HCT116 (cell line): Measurements from ENCODE around the gene ZBTB5. TPM values are rescaled to one million over a fixed set of nuclear protein-coding genes. Genes with fewer than 3 reads are reported as not detected.

Experiments used
- ATAC-seq: fragments of 200-7000 bp; cut with Tn5 transposase; 2 replicates; pipeline ENCODE4 v1.9.1; 2020; ENCODE audit warnings: mild to moderate bottlenecking, moderate library complexity
- BruUV-seq: library from RNA; stranded (reverse); fragments of 400-500 nt; replicated peaks from 2 replicates; lab custom pipeline; 2021; lab: Mats Ljungman, UMichigan
- CTCF ChIA-PET: fragments of 300-600 bp; sonication (Branson Sonifier 250); formaldehyde crosslinking; loops from one replicate; lab custom pipeline; 2021; ENCODE audit warnings: antibody characterized with exemption; lab: Charles Lee
- POLR2A ChIA-PET: fragments of 300-600, 350-600 bp; sonication (Branson Sonifier 250); formaldehyde crosslinking; loops from one replicate; lab custom pipeline; 2021; ENCODE audit warnings: antibody characterized with exemption; lab: Charles Lee
- RAD21 ChIA-PET, 2 experiments: fragments of 300-600 bp; sonication (Branson Sonifier 250); formaldehyde crosslinking; loops; one replicate each; lab custom pipeline; 2023; ENCODE audit warnings: low total read pairs in 2 of 2; ENCODE audit not compliant: uncharacterized antibody in 2 of 2, unreplicated experiment in 2 of 2, low non-redundant PET in 1 of 2; lab: Charles Lee
- DNase-seq: peaks from one replicate; pipeline ENCODE4 v3.0.0-alpha.2; 2010; ENCODE audit warnings: low read depth, low spot score
- H2AFZ ChIP-seq: fragments of 200-600 bp; shearing (Covaris generic), sonication (generic); 2 replicates; pipeline ENCODE4 v1.6.1; 2017; ENCODE audit warnings: low read depth, mixed run types, mixed read lengths, antibody characterized with exemption, low read length; ENCODE audit not compliant: poor library complexity, severe bottlenecking
- H3K27ac ChIP-seq: 2 replicates; pipeline ENCODE4 v1.5.1; 2012; ENCODE audit warnings: low read depth, low read length
- H3K27me3 ChIP-seq: fragments of 200-600 bp; sonication (generic); 2 replicates; pipeline ENCODE4 v1.6.1; 2016; ENCODE audit warnings: mixed run types, low read length, mixed read lengths; ENCODE audit not compliant: insufficient read depth
- H3K36me3 ChIP-seq, 2 experiments: fragments of 200-500 bp in 1 of 2; fragments of 200-600 bp in 1 of 2; sonication (Bioruptor generic) in 1 of 2; sonication (generic) in 1 of 2; 2 replicates each; pipeline versions ENCODE4 v1.5.1 to v1.6.1; 2014 to 2016; ENCODE audit warnings: low read length in 2 of 2, inconsistent platforms in 1 of 2, mixed read lengths in 1 of 2, mixed run types in 1 of 2; ENCODE audit not compliant: insufficient read depth in 2 of 2, control insufficient read depth in 1 of 2
- H3K4me1 ChIP-seq, 2 experiments: fragments of 200-600 bp in 1 of 2; sonication (generic) in 1 of 2; 2 replicates each; pipeline versions ENCODE4 v1.5.1 to v1.6.1; 2012 to 2017; ENCODE audit warnings: low read length in 2 of 2, inconsistent platforms in 1 of 2, mild to moderate bottlenecking in 1 of 2, mixed read lengths in 1 of 2, mixed run types in 1 of 2, moderate library complexity in 1 of 2; ENCODE audit not compliant: insufficient read depth in 2 of 2, control insufficient read depth in 1 of 2
- H3K4me2 ChIP-seq: fragments of 200-600 bp; sonication (generic); 2 replicates; pipeline ENCODE4 v1.6.1; 2017; ENCODE audit warnings: mixed run types, low read length, mixed read lengths
- H3K4me3 ChIP-seq, 2 experiments: fragments of 200-600 bp in 1 of 2; sonication (generic) in 1 of 2; replicated peaks in 1 of 2; 2 replicates each; pipeline ENCODE4 v1.5.1; 2011 to 2016; ENCODE audit warnings: low read length in 2 of 2, control low read depth in 1 of 2, low read depth in 1 of 2, mild to moderate bottlenecking in 1 of 2, mixed read lengths in 1 of 2, mixed run types in 1 of 2
- H3K79me2 ChIP-seq: fragments of 200-600 bp; sonication (generic); 2 replicates; pipeline ENCODE4 v1.6.1; 2017; ENCODE audit warnings: mild to moderate bottlenecking, mixed run types, low read length, moderate library complexity, mixed read lengths; ENCODE audit not compliant: insufficient read depth
- H3K9ac ChIP-seq: fragments of 200-600 bp; sonication (generic); 2 replicates; pipeline ENCODE4 v1.6.1; 2016; ENCODE audit warnings: low read length, mixed read lengths
- H3K9me2 ChIP-seq: fragments of 200-600 bp; sonication (generic), shearing (Covaris generic); 2 replicates; pipeline ENCODE4 v1.6.1; 2017; ENCODE audit warnings: mixed run types, mild to moderate bottlenecking, moderate library complexity; ENCODE audit not compliant: insufficient read depth
- H3K9me3 ChIP-seq, 2 experiments: fragments of 200-500 bp in 1 of 2; fragments of 200-600 bp in 1 of 2; sonication (Bioruptor generic) in 1 of 2; sonication (generic) in 1 of 2; 2 replicates each; pipeline ENCODE4 v1.6.1; 2014 to 2017; ENCODE audit warnings: low read length in 2 of 2, mixed read lengths in 2 of 2, inconsistent platforms in 1 of 2, low read depth in 1 of 2, mild to moderate bottlenecking in 1 of 2, mixed run types in 1 of 2, moderate library complexity in 1 of 2; ENCODE audit not compliant: control insufficient read depth in 1 of 2, insufficient read depth in 1 of 2
- H4K20me1 ChIP-seq: fragments of 200-600 bp; sonication (generic), shearing (Covaris generic); 2 replicates; pipeline ENCODE4 v1.6.1; 2017; ENCODE audit warnings: mixed run types, mild to moderate bottlenecking, moderate library complexity; ENCODE audit not compliant: insufficient read depth
- CBX3 ChIP-seq: IDR thresholded peaks from 2 replicates; pipeline ENCODE4 v1.6.1; 2012; ENCODE audit warnings: low read depth
- POLR2AphosphoS5 ChIP-seq: IDR thresholded peaks from 2 replicates; pipeline ENCODE4 v1.6.1; 2011; ENCODE audit warnings: mild to moderate bottlenecking, low read depth, low read length, moderate library complexity
- SRF ChIP-seq: IDR thresholded peaks from 2 replicates; pipeline ENCODE4 v1.6.1; 2012; ENCODE audit warnings: low read depth
- TCF7L2 ChIP-seq: IDR thresholded peaks from 2 replicates; pipeline ENCODE4 v1.7.0; 2011; ENCODE audit warnings: borderline replicate concordance, inconsistent platforms; ENCODE audit not compliant: insufficient read depth, insufficient read length; ENCODE audit errors: extremely low read depth
- YY1 ChIP-seq: IDR thresholded peaks from 2 replicates; pipeline ENCODE4 v1.6.1; 2011; ENCODE audit warnings: low read length, low read depth, moderate library complexity, mild to moderate bottlenecking; ENCODE audit not compliant: insufficient replicate concordance; ENCODE audit errors: extremely low read depth
- intact Hi-C: fragments of 100-400 bp; cut with micrococcal nuclease; formaldehyde crosslinking; loops from 2 replicates; pipeline ENCODE4 v1.10.0; 2022
- total RNA-seq: library from RNA; stranded (reverse); gene quantifications from one replicate; pipeline ENCODE4 v1.2.1, GENCODE V29; 2021; ENCODE audit not compliant: unreplicated experiment
- TF ChIP-seq, protein P1 (sequence below): IDR thresholded peaks from 2 replicates; pipeline ENCODE4 v1.6.1; 2011; ENCODE audit warnings: mild to moderate bottlenecking, low read length, moderate library complexity; ENCODE audit not compliant: insufficient replicate concordance; ENCODE audit errors: extremely low read depth

Gene ZBTB5
- total RNA-seq, 1 experiment from 2014 or later: 22.3 TPM

DNA sequence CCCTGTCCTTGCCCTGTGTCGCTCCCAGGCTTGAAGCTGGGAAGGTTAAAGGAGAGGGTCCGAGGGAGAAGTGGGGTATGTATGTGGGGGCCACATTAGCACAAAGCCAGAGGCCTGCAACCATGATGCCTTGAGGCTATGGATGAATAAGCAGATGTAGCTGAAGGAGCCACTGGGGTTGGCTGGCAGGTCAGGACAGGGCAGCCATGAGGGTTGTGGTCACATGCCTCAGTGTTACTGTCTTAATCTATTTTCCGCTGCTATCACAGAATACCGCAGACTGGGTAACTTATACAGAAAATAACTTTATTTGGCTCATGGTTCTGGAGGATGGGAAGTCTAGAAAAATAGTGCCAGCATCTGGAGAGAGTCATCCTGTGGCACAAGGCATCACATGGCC, 51.9 kb downstream of the ZBTB5 start:
- Histone ChIP-seq H3K4me3 (no peak overlapping the region), H3K27ac (no peak overlapping the region), H2AFZ (no peak overlapping the region), H3K79me2 (no peaks in the 10 kb centered on the region), H3K9me3 (no peaks in the 10 kb centered on the region), H3K36me3 (no peaks in the 10 kb centered on the region), H3K27me3 (no peaks in the 10 kb centered on the region), H3K9ac (no peak overlapping the region), H4K20me1 (no peaks in the 10 kb centered on the region), H3K4me1 (peaks cover 0 to 25% of the 10 kb centered on the region in 2 experiments; a peak in 2 of 4 replicates), H3K4me2 (no peak overlapping the region), H3K9me2 (no peaks in the 10 kb centered on the region)
- no TSS peak for BruUV-seq
- ATAC-seq (no peak), DNase-seq (no peak)
- ChIA-PET RAD21 (no interaction called here), POLR2A (interaction anchor here (1.2 kb wide), 1 partner anchor 9 kb away, joined by 3 read pairs; the partner anchor contains the start of gene GRHPR), CTCF (no interaction called here)
- intact Hi-C loops: no loop called here
- TF ChIP-seq YY1: no peak
- no peak for TF ChIP-seq POLR2AphosphoS5
- no peak for TF ChIP-seq CBX3
- no peak for TF ChIP-seq SRF
- TF ChIP-seq TCF7L2: no peak
- TF ChIP-seq, protein P1, sequence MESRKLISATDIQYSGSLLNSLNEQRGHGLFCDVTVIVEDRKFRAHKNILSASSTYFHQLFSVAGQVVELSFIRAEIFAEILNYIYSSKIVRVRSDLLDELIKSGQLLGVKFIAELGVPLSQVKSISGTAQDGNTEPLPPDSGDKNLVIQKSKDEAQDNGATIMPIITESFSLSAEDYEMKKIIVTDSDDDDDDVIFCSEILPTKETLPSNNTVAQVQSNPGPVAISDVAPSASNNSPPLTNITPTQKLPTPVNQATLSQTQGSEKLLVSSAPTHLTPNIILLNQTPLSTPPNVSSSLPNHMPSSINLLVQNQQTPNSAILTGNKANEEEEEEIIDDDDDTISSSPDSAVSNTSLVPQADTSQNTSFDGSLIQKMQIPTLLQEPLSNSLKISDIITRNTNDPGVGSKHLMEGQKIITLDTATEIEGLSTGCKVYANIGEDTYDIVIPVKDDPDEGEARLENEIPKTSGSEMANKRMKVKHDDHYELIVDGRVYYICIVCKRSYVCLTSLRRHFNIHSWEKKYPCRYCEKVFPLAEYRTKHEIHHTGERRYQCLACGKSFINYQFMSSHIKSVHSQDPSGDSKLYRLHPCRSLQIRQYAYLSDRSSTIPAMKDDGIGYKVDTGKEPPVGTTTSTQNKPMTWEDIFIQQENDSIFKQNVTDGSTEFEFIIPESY: no peak
